ENCODE data around the gene SAMD4A.

SAMD4A gene

DNA sequence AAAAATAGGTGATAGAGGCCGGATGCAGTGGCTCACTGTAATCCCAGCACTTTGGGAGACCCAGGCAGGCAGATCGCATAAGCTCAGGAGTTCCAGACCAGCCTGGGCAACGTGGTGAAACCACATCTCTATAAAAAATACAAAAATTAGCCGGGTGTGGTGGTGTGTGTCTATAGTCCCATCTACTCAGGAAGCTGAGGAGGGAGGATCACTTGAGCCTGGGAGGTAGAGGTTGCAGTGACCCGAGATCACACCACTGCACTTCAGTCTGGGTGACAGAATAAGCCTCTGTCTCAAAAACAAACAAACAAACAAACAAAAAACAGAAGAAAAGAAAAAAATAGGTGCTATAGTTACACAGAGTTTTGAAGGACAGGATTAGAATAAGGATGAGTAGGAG, 142.1 kb downstream of the SAMD4A start:
- Mint-ChIP-seq H3K4me3 (no peak overlapping the region), H3K27ac (no peak overlapping the region), H3K4me1 (no peaks in the 10 kb centered on the region), H3K27me3 (ENCODE audit: low read depth, poor library complexity) (peaks cover 4% of the 10 kb centered on the region), H3K36me3 (ENCODE audit: low read depth) (no peaks in the 10 kb centered on the region), H3K9me3 (no peaks in the 10 kb centered on the region)
- TF ChIP-seq, protein P1, sequence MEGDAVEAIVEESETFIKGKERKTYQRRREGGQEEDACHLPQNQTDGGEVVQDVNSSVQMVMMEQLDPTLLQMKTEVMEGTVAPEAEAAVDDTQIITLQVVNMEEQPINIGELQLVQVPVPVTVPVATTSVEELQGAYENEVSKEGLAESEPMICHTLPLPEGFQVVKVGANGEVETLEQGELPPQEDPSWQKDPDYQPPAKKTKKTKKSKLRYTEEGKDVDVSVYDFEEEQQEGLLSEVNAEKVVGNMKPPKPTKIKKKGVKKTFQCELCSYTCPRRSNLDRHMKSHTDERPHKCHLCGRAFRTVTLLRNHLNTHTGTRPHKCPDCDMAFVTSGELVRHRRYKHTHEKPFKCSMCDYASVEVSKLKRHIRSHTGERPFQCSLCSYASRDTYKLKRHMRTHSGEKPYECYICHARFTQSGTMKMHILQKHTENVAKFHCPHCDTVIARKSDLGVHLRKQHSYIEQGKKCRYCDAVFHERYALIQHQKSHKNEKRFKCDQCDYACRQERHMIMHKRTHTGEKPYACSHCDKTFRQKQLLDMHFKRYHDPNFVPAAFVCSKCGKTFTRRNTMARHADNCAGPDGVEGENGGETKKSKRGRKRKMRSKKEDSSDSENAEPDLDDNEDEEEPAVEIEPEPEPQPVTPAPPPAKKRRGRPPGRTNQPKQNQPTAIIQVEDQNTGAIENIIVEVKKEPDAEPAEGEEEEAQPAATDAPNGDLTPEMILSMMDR (IDR thresholded peaks at IDR 0.05): no peak
- DNase-seq: no peak

DNA sequence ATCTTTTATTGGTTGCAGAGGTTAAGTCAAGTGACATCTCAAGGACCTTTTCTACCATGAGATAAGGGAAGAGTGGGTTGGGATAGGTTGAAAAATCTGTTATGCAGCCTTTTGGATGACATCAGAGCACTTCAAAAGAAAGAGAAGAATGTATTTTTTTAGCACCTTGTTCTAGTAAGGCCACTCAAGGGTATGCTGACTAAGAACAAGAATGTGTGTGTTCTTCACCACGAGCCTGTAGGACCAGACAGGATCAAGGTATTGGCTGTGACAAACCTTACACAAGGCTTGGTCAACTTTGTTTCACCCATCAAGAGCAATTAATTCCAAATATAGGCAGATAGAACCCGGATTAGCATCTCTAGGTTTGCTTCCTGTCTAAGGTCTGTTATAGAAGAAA, 142.5 kb downstream of the SAMD4A start:
- Mint-ChIP-seq H3K4me1 (no peaks in the 10 kb centered on the region), H3K36me3 (ENCODE audit: low read depth) (no peaks in the 10 kb centered on the region), H3K4me3 (no peak overlapping the region), H3K9me3 (no peaks in the 10 kb centered on the region), H3K27me3 (ENCODE audit: low read depth, poor library complexity) (peaks cover 4% of the 10 kb centered on the region), H3K27ac (no peak overlapping the region)
- DNase-seq: no peak
- TF ChIP-seq, protein P1 (IDR thresholded peaks at IDR 0.05): no peak

DNA sequence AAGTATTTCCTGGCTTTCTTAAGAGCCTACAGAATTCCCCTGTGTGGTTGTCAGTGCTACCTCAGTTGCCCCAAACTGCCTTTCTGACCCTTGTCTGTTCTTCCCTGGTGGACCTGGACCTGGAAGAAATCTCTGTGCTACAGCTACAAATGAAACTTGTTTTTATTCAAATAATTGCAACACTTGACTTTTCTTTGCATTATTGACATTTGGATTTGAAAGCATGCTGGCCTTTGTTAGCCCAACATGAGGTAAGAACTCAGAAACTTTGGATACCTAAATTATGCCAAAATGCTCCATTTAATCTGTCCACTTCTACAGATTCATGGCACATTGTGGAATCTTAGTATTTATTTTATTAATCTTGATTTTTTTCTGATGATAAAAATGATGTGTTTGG, 142.9 kb downstream of the SAMD4A start:
- TF ChIP-seq, protein P1 (IDR thresholded peaks at IDR 0.05): no peak
- DNase-seq: no peak
- no peaks in the 10 kb centered on the region for H3K9me3 Mint-ChIP-seq
- H3K4me3 Mint-ChIP-seq: no peak overlapping the region
- peaks cover 4% of the 10 kb centered on the region for H3K27me3 Mint-ChIP-seq (ENCODE audit: low read depth, poor library complexity)
- no peaks in the 10 kb centered on the region for H3K36me3 Mint-ChIP-seq (ENCODE audit: low read depth)
- no peaks in the 10 kb centered on the region for H3K4me1 Mint-ChIP-seq
- no peak overlapping the region for H3K27ac Mint-ChIP-seq

DNA sequence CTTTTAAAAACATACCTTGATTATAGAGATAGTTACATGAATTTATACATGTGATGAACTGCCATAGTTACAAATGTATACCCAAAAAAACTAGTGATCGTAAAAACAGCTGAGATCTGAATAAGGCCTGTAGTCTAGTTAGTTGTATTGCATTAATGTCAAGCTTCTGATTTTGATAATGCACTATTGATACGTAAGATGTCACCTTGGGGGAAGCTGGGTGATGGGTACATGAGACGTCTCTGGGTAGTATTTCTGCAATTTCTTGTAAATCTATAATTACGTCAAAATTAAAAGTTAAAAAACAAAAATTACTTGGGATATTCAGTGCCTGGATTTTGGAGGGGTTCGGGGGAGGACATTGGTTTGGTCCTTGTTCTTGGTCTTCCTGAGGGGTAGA, 144.4 kb downstream of the SAMD4A start:
- Mint-ChIP-seq H3K9me3 (no peaks in the 10 kb centered on the region), H3K4me1 (no peaks in the 10 kb centered on the region), H3K4me3 (no peak overlapping the region), H3K27ac (no peak overlapping the region), H3K27me3 (ENCODE audit: low read depth, poor library complexity) (peaks cover 8% of the 10 kb centered on the region), H3K36me3 (ENCODE audit: low read depth) (no peaks in the 10 kb centered on the region)
- TF ChIP-seq, protein P1 (IDR thresholded peaks at IDR 0.05): no peak
- DNase-seq: no peak

DNA sequence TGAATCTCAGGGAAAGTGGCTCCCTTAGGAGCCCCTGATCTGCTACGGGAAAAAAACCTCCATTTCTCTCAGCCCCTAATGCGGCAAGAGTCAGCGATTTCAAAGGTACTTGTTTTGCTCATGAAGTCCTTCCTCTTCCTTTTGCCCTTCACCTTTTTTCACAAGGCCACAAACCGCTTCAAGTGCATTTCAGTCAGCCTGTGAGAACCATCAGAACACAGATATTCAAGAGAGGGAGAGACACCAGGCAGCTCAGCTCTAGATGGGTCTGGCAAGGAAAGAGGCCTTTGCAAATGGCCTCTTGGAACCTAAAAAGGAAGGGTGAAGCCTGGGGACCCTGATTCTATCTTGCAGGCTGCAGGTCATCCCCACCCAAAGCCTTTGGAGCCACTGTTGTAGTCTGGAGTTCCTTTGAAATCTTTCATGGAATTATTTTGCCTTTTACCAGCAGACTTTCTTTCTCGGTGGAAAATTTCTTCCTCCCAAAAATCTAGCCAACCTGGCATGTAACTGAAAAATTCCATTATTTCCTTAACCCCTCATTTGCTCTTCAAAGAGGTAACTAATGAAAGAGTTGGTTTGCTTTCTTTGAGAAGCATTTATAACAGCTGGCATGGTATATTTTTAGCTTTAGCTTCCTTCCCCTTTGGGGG, 145.0 kb downstream of the SAMD4A start:
- Mint-ChIP-seq H3K36me3 (ENCODE audit: low read depth) (no peaks in the 10 kb centered on the region), H3K27me3 (ENCODE audit: low read depth, poor library complexity) (peaks cover 8% of the 10 kb centered on the region), H3K27ac (no peak overlapping the region), H3K4me3 (no peak overlapping the region), H3K9me3 (no peaks in the 10 kb centered on the region), H3K4me1 (no peaks in the 10 kb centered on the region)
- DNase-seq: no peak
- TF ChIP-seq, protein P1 (IDR thresholded peaks at IDR 0.05): no peak

DNA sequence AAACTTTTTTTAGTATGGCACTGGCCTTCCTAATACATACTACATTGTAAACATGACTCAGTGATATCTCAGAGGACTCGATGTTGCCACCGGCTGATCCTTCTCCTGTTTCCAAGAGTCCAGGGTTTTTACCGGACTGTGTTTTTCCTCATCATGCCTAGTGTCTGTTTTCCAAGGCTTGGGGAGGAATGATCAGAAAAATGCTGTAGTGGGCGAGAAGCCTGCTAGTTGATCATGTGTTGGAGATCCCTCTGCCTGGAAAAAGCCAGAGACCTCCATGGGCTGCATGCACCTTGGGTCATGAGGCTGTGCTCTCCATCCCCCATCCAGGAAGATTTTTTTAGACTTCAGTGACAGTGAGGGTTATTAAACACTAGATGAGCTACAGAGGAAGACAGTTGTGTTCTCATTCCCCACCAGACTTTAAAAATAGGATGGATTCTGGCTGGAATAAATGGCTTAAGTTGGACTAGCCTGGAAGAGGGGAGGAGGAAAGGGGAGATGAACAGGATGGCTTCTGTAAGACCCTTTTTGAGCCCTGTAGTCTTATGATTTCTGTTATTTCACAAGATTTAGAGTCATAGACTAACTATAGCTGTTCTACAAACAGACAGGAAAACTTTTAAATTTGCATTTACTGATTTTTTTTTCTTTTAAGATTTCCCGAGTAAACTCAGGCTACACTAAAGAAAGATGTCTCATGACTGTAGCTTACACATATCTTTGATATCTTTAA, 145.7 kb downstream of the SAMD4A start:
- no peaks in the 10 kb centered on the region for H3K9me3 Mint-ChIP-seq
- H3K4me3 Mint-ChIP-seq: no peak overlapping the region
- TF ChIP-seq, protein P1 (IDR thresholded peaks at IDR 0.05): no peak
- no peaks in the 10 kb centered on the region for H3K36me3 Mint-ChIP-seq (ENCODE audit: low read depth)
- peaks cover 8% of the 10 kb centered on the region for H3K27me3 Mint-ChIP-seq (ENCODE audit: low read depth, poor library complexity)
- no peak overlapping the region for H3K27ac Mint-ChIP-seq
- H3K4me1 Mint-ChIP-seq: no peaks in the 10 kb centered on the region
- DNase-seq: no peak

Measured in nephron progenitor cell (in vitro differentiated cells).